Stomach (tissue), 9 donors: ENCODE measurements around the gene GLG1. TPM values are rescaled to one million over a fixed set of nuclear protein-coding genes. Genes with fewer than 3 reads are reported as not detected.
"Not testable (repeated sequence)": the region's sequence is repeated elsewhere in the genome, so short reads cannot be mapped to it uniquely, and the experiment has no call there.

Experiments used
- DNase-seq, 2 donors: peaks; one replicate each; pipeline versions ENCODE4 v3.0.0 to v3.0.0-alpha.2; 2013 to 2019
- H3K27ac ChIP-seq, 5 donors: fragments of 200-600 bp in 4 of 5; sonication (generic) in 4 of 5; one replicate each; pipeline ENCODE4 v1.5.1; 2013 to 2019; ENCODE audit warnings: mild to moderate bottlenecking in 1 of 5, moderate library complexity in 1 of 5
- H3K27me3 ChIP-seq, 3 donors: fragments of 200-600 bp; sonication (generic); one replicate each; pipeline ENCODE4 v1.5.1; 2017 to 2019; ENCODE audit warnings: mixed run types in 1 of 3
- H3K36me3 ChIP-seq, 4 donors: fragments of 200-600 bp; sonication (generic); 1 replicate in 3 of 4; 2 replicates in 1 of 4; pipeline ENCODE4 v1.5.1; 2016 to 2019
- H3K4me1 ChIP-seq, 4 donors: fragments of 200-600 bp; sonication (generic); one replicate each; pipeline ENCODE4 v1.5.1; 2016 to 2019
- H3K4me3 ChIP-seq, 4 donors: fragments of 200-600 bp; sonication (generic) in 3 of 4; one replicate each; pipeline ENCODE4 v1.5.1; 2016 to 2019; ENCODE audit warnings: mild to moderate bottlenecking in 1 of 4
- H3K9me3 ChIP-seq, 4 donors: fragments of 200-600 bp; sonication (generic); one replicate each; pipeline ENCODE4 v1.5.1; 2016 to 2019
- CTCF ChIP-seq, 7 experiments: fragments of 450-650 bp in 4 of 7; fragments of 200-600 bp in 3 of 7; sonication (generic) in 3 of 7; IDR thresholded peaks; one replicate each; pipeline ENCODE4 v1.5.1; 2016 to 2019; ENCODE audit warnings: antibody characterized with exemption in 7 of 7, control low read depth in 2 of 7, mild to moderate bottlenecking in 1 of 7
- EP300 ChIP-seq: sonication (generic); formaldehyde crosslinking; IDR thresholded peaks from one replicate; pipeline ENCODE4 v1.6.1; 2017; ENCODE audit warnings: antibody characterized with exemption
- POLR2A ChIP-seq, 4 donors: fragments of 450-650 bp; IDR thresholded peaks; one replicate each; pipeline ENCODE4 v1.6.1; 2016; ENCODE audit warnings: antibody characterized with exemption in 4 of 4, control low read depth in 2 of 4, mild to moderate bottlenecking in 1 of 4, moderate library complexity in 1 of 4
- POLR2AphosphoS5 ChIP-seq, 3 donors: sonication (generic); formaldehyde crosslinking; IDR thresholded peaks; one replicate each; pipeline ENCODE4 v1.6.1; 2016; ENCODE audit warnings: antibody characterized with exemption in 3 of 3
- WGBS, 5 donors: extraction: QIAGEN DNeasy Blood & Tissue Kit in 3 of 5; methylation state at CpG; one replicate each; pipeline versions ENCODE4 v1.1.5 to v1.1.7; 2013 to 2018; 5-methylcytosine and 5-hydroxymethylcytosine counted together
- intact Hi-C: fragments of 100-400 bp; cut with DNase I; formaldehyde crosslinking; loops from one replicate; pipeline ENCODE4 v1.15.1; 2023; ENCODE audit warnings: low total_unique reads
- polyA plus RNA-seq, 3 donors: library from polyadenylated mRNA; stranded (reverse); fragments of 200-250 nt; gene quantifications; one replicate each; pipeline ENCODE4 v1.2.3, GENCODE V29; 2013
- total RNA-seq, 5 donors: library from RNA; depleted of rRNA; stranded (reverse); fragments of >200 nt; gene quantifications; one replicate each; pipeline versions ENCODE4 v1.1.0 to v1.2.3, GENCODE V29; 2014 to 2016
- donor health status: healthy with polysubstance abuse.
- donor health status: Bipolar disorder and iron deficiency.
- donor health status: healthy.

GLG1 gene
- total and polyA plus RNA-seq, 8 donors: 7.6 to 151 (median 46.3) TPM

DNA sequence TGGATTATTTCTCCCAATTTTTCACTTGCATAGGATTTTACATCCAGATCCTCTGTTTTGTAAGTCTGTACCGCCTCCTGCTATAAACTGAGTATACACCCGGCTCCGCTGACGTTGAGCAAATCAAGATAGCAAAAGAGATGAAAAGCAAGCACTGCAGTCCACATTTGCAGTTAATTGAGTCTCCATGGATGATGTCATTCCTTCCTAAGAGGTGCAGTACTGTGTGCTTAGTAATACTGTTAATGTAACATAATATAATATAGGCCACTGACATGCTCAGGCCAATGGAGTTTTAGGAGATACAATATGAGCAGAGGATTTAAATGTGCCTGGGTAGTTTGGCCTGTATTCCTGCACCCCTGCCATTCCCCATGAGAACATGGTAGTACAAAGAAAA, 72.3 kb downstream of the GLG1 start:
- H3K27me3 ChIP-seq, intact Hi-C loops, H3K27ac ChIP-seq, H3K4me1 ChIP-seq, H3K4me3 ChIP-seq, H3K9me3 ChIP-seq, H3K36me3 ChIP-seq: not testable (repeated sequence)
- peak in 1 of 2 donors; percentile 50 for DNase-seq
- WGBS, 5 donors: 42 to 71% (median 59%) methylated on average over 3 to 4 of the region's 4 CpGs

- peaks cover 0 to 14% (median 9%) of the 10 kb centered on the region in 4 donors for H3K36me3 ChIP-seq
- H3K27me3 ChIP-seq: no peaks in the 10 kb centered on the region
- intact Hi-C loops: no loop called here
- no peak overlapping the region for H3K4me3 ChIP-seq
- peaks cover 0 to 5% (median 0%) of the 10 kb centered on the region in 4 donors for H3K9me3 ChIP-seq
- H3K4me1 ChIP-seq: peaks cover 0 to 23% (median 5%) of the 10 kb centered on the region in 4 donors
- no peak overlapping the region for H3K27ac ChIP-seq
- DNase-seq: no peak
- no peak for TF ChIP-seq CTCF (IDR thresholded peaks at IDR 0.05)
These were observed 82.0 kb downstream of the GLG1 start for GRCh38 chr16:74524926-74525325.

- 84 to 88% (median 86%) methylated on average over 5 of the region's 5 CpGs for WGBS, 5 donors
- Histone ChIP-seq H3K36me3 (peaks cover 0 to 14% (median 9%) of the 10 kb centered on the region in 4 donors), H3K27ac (no peak overlapping the region), H3K27me3 (no peaks in the 10 kb centered on the region), H3K4me3 (no peak overlapping the region), H3K9me3 (peaks cover 0 to 5% (median 0%) of the 10 kb centered on the region in 4 donors), H3K4me1 (peaks cover 0 to 23% (median 5%) of the 10 kb centered on the region in 4 donors)
- DNase-seq: no peak
- TF ChIP-seq POLR2AphosphoS5 (IDR thresholded peaks at IDR 0.05) (no peak), CTCF (IDR thresholded peaks at IDR 0.05) (no peak), POLR2A (IDR thresholded peaks at IDR 0.05) (no peak), EP300 (no peak)
- intact Hi-C loops: no loop called here
These were observed 82.8 kb downstream of the GLG1 start for GRCh38 chr16:74524117-74524516.

- H3K27me3 ChIP-seq, H3K9me3 ChIP-seq, DNase-seq, H3K4me3 ChIP-seq, H3K27ac ChIP-seq, intact Hi-C loops: not testable (repeated sequence)
- 95 to 99% (median 97%) methylated on average over 3 of the region's 3 CpGs for WGBS, 5 donors
- H3K4me1 ChIP-seq: peaks cover 0 to 23% (median 5%) of the 10 kb centered on the region in 4 donors
- H3K36me3 ChIP-seq: peaks cover 0 to 14% (median 9%) of the 10 kb centered on the region in 4 donors
These were observed 83.2 kb downstream of the GLG1 start for GRCh38 chr16:74523706-74524105.

GRCh38 chr16:74522160-74522559, 84.8 kb downstream of the GLG1 start:
- H3K36me3 ChIP-seq: peaks cover 0 to 14% (median 7%) of the 10 kb centered on the region in 4 donors
- H3K4me3 ChIP-seq: no peak overlapping the region
- H3K4me1 ChIP-seq: peaks cover 0 to 23% (median 5%) of the 10 kb centered on the region in 4 donors
- intact Hi-C loops: no loop called here
- no peaks in the 10 kb centered on the region for H3K27me3 ChIP-seq
- 80 to 86% (median 85%) methylated on average over 6 of the region's 6 CpGs for WGBS, 5 donors
- TF ChIP-seq POLR2A (IDR thresholded peaks at IDR 0.05) (no peak), POLR2AphosphoS5 (IDR thresholded peaks at IDR 0.05) (no peak), CTCF (IDR thresholded peaks at IDR 0.05) (no peak), EP300 (no peak)
- DNase-seq: no peak
- no peak overlapping the region for H3K27ac ChIP-seq
- peaks cover 0 to 5% (median 0%) of the 10 kb centered on the region in 4 donors for H3K9me3 ChIP-seq
